ENCODE measurements around the gene ABHD4. TPM values are rescaled to one million over a fixed set of nuclear protein-coding genes. Genes with fewer than 3 reads are reported as not detected.

The ABHD4 gene
- total RNA-seq, 4 donors from 2014 or later = 17.5 to 41.1 (median 23.1) TPM

DNA sequence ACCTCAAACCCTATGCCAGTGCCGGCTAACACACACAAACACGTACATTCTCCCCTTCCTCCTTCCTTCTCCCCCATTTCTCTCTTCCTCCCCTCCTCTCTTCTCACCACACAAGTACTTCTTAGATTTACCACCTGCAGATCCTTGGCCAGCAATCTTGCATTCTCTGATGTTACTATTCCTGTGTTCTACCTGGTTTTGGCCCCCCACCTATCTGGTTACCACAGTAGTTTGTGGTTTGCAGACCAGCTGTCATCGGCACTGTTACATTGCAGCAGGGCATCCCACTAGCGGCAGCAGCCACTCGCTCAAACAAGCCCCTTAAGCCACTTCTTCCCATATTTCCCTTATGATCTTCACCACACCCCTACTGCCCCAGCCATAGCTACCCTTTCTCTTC, 3.9 kb downstream of the ABHD4 start:
- Histone ChIP-seq H3K27ac (no peak overlapping the region), H3K27me3 (no peaks in the 10 kb centered on the region), H3K4me1 (peaks cover 6 to 22% (median 16%) of the 10 kb centered on the region in 4 donors), H3K9me3 (no peaks in the 10 kb centered on the region), H3K36me3 (peaks cover 0 to 44% (median 21%) of the 10 kb centered on the region in 4 donors), H3K4me3 (no peak overlapping the region)
- WGBS, 2 donors (ENCODE audit: low coverage in 1 of 2) = 48 to 78% methylated on average over 3 to 5 of the region's 5 CpGs
- in situ Hi-C loops (cut with MboI; ENCODE audit: low pct_ligation_motif_present in 1 of 4, low pct_unique_long_range_greater_than_20kb in 1 of 4, low sequenced_read_pairs in 3 of 4) = no loop called here
- TF ChIP-seq, protein P1, sequence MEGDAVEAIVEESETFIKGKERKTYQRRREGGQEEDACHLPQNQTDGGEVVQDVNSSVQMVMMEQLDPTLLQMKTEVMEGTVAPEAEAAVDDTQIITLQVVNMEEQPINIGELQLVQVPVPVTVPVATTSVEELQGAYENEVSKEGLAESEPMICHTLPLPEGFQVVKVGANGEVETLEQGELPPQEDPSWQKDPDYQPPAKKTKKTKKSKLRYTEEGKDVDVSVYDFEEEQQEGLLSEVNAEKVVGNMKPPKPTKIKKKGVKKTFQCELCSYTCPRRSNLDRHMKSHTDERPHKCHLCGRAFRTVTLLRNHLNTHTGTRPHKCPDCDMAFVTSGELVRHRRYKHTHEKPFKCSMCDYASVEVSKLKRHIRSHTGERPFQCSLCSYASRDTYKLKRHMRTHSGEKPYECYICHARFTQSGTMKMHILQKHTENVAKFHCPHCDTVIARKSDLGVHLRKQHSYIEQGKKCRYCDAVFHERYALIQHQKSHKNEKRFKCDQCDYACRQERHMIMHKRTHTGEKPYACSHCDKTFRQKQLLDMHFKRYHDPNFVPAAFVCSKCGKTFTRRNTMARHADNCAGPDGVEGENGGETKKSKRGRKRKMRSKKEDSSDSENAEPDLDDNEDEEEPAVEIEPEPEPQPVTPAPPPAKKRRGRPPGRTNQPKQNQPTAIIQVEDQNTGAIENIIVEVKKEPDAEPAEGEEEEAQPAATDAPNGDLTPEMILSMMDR (IDR thresholded peaks at IDR 0.05) = no peak
- no peak for TF ChIP-seq EP300 (IDR thresholded peaks at IDR 0.05; ENCODE audit: low read depth)
- TF ChIP-seq POLR2A (IDR thresholded peaks at IDR 0.05) = no peak
- no peak for TF ChIP-seq POLR2AphosphoS5 (IDR thresholded peaks at IDR 0.05)
- intact Hi-C loops (cut with DNase I; ENCODE audit: low total_unique reads) = no loop called here
- no peak for DNase-seq

DNA sequence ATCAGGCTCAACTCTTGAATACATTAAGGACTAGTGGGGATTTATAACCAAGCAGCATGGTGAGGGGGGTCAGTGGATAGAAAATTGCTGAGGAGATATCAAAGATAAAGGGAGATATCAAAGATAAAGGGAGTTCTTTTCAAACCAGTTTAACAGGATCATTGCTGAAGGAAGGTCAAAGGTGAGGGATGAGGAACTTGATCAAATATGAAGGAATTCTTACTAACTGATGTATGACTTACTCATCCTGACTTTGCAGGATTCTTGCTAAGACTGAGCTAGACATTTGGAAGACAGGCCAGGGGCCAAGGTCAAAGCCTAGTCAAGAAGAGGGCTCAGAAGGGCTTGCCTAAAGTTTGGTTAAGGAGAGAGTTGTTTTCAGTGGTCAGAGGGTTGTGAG, 4.8 kb downstream of the ABHD4 start:
- no peak for TF ChIP-seq POLR2AphosphoS5 (IDR thresholded peaks at IDR 0.05)
- no peak for TF ChIP-seq EP300 (IDR thresholded peaks at IDR 0.05; ENCODE audit: low read depth)
- TF ChIP-seq, protein P1 (IDR thresholded peaks at IDR 0.05) = no peak
- TF ChIP-seq POLR2A (IDR thresholded peaks at IDR 0.05) = no peak

DNA sequence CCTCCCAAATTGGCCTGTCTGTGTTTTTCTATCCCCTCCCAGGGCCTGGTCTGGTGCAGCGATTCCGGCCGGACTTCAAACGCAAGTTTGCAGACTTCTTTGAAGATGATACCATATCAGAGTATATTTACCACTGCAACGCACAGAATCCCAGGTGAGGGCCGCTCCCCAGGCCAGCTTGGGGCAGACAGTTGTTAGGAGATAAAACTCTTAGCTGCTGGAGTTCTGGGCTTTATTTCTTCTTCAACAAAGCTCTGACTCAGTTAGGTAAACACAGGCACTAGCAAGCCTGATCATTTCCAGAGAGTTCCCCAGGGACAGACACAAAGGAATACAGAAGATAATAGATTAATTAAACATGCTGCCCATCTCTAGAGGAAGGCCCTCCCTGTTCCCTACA, 8.3 kb downstream of the ABHD4 start:
- in situ Hi-C loops (cut with MboI; ENCODE audit: low pct_ligation_motif_present in 1 of 4, low pct_unique_long_range_greater_than_20kb in 1 of 4, low sequenced_read_pairs in 3 of 4) (no loop called here), intact Hi-C loops (cut with DNase I; ENCODE audit: low total_unique reads) (no loop called here)
- peaks cover 0 to 79% (median 35%) of the 10 kb centered on the region in 4 donors for H3K36me3 ChIP-seq
- DNase-seq = no peak
- H3K27me3 ChIP-seq = no peaks in the 10 kb centered on the region
- no peak overlapping the region for H3K27ac ChIP-seq
- H3K4me1 ChIP-seq = no peaks in the 10 kb centered on the region
- 91% methylated on average over 6 of the region's 6 CpGs; no CpG with 5 or more reads in 1 of the 2 donors for WGBS, 2 donors (ENCODE audit: low coverage in 1 of 2)
- H3K4me3 ChIP-seq = no peak overlapping the region
- TF ChIP-seq EP300 (IDR thresholded peaks at IDR 0.05; ENCODE audit: low read depth) (no peak), POLR2AphosphoS5 (IDR thresholded peaks at IDR 0.05) (no peak), POLR2A (IDR thresholded peaks at IDR 0.05) (no peak)
- TF ChIP-seq, protein P1 (IDR thresholded peaks at IDR 0.05) = no peak
- no peaks in the 10 kb centered on the region for H3K9me3 ChIP-seq

More for the DNA sequence above, 4.8 kb downstream of the ABHD4 start:
- in situ Hi-C loops (cut with MboI; ENCODE audit: low pct_ligation_motif_present in 1 of 4, low pct_unique_long_range_greater_than_20kb in 1 of 4, low sequenced_read_pairs in 3 of 4) = no loop called here
- Histone ChIP-seq H3K9me3 (no peaks in the 10 kb centered on the region), H3K27me3 (no peaks in the 10 kb centered on the region), H3K27ac (no peak overlapping the region), H3K4me3 (no peak overlapping the region), H3K4me1 (peaks cover 6 to 17% (median 13%) of the 10 kb centered on the region in 4 donors), H3K36me3 (peaks cover 0 to 52% (median 25%) of the 10 kb centered on the region in 4 donors)
- intact Hi-C loops (cut with DNase I; ENCODE audit: low total_unique reads) = no loop called here
- no peak for DNase-seq

DNA sequence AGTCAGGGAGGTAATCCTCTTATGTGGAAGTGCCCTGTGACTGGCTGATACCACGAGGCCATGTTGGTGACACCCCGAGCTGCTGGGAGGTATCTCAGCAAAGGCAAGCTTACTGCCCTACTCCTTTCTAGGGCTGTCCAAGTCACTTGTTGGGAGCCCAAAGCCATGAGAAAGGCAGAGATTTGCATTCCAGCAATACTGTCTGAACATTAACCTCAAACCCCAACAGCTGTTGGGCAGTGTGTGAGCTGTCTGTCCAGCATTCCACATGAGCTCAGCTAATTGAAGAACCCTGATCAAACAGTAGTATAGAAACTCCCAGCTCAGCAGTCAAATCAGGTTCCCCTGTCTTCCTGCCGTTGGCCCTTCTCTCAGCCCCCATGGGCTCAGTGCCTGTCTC, 9.2 kb downstream of the ABHD4 start:
- no peak overlapping the region for H3K4me3 ChIP-seq
- DNase-seq = no peak
- 81% methylated on average over 3 of the region's 3 CpGs; no CpG with 5 or more reads in 1 of the 2 donors for WGBS, 2 donors (ENCODE audit: low coverage in 1 of 2)
- peaks cover 0 to 73% (median 32%) of the 10 kb centered on the region in 4 donors for H3K36me3 ChIP-seq
- in situ Hi-C loops (cut with MboI; ENCODE audit: low pct_ligation_motif_present in 1 of 4, low pct_unique_long_range_greater_than_20kb in 1 of 4, low sequenced_read_pairs in 3 of 4) = no loop called here
- no peaks in the 10 kb centered on the region for H3K4me1 ChIP-seq
- intact Hi-C loops (cut with DNase I; ENCODE audit: low total_unique reads) = no loop called here
- H3K9me3 ChIP-seq = no peaks in the 10 kb centered on the region
- TF ChIP-seq POLR2AphosphoS5 (IDR thresholded peaks at IDR 0.05) (no peak), EP300 (IDR thresholded peaks at IDR 0.05; ENCODE audit: low read depth) (no peak), POLR2A (IDR thresholded peaks at IDR 0.05) (no peak)
- TF ChIP-seq, protein P1 (IDR thresholded peaks at IDR 0.05) = no peak
- no peak overlapping the region for H3K27ac ChIP-seq
- H3K27me3 ChIP-seq = no peaks in the 10 kb centered on the region

Data from transverse colon (tissue), 4 donors.